ENCODE data around the gene CLTB. TPM values are rescaled to one million over a fixed set of nuclear protein-coding genes. Genes with fewer than 3 reads are reported as not detected.
A peak's percentile ranks its signal among the peaks of the same experiment; 100 is the strongest.

CLTB gene
- total RNA-seq (2021): 31.6 and 34.5 TPM in 2 replicates
- long read RNA-seq, transcript CLTB-202 (5 exons, 1,161 nt): major isoform, 5 of 7 reads
- long read RNA-seq, partial matches to known transcripts: 1 of 7 reads
- long read RNA-seq, other reads (novel, unspliced or antisense): 0 of 7 reads

GRCh38 chr5:176415952-176416924 lies at the start of gene CLTB:
Gene CLTB, minus strand, starts transcription at chr5:176416539. Its CDS starts 176 bp downstream, at chr5:176416363.
- H2AK5ac ChIP-seq (ENCODE audit: insufficient read length, low read length): no peak within 1 kb of the TSS
- H2BK20ac ChIP-seq (ENCODE audit: low read depth, low read length, poor library complexity, severe bottlenecking): no peak within 1 kb of the TSS
- Mint-ChIP-seq H3K9me3 (peaks cover 17 to 28% of the 10 kb centered on the region in 2 experiments), H3K27me3 (ENCODE audit: low read depth) (peaks cover 24% of the 10 kb centered on the region), H3K4me1 (peaks cover 6 to 9% of the 10 kb centered on the region in 2 experiments; a peak in 3 of 4 replicates), H3K27ac (no peak within 1 kb of the TSS), H3K4me3 (peak within 1 kb of the TSS; percentile 69 to 76), H3K36me3 (ENCODE audit: insufficient read depth in 1 of 3, low read depth in 3 of 3) (peaks cover 0 to 15% (median 13%) of the 10 kb centered on the region in 3 experiments; a peak in 6 of 7 replicates)
- H2BK5ac ChIP-seq (ENCODE audit: insufficient read length, low read length): no peak within 1 kb of the TSS
- H2BK120ac ChIP-seq (ENCODE audit: low read depth, low read length, poor library complexity, severe bottlenecking): no peak within 1 kb of the TSS
- no peak within 1 kb of the TSS for H3K23ac ChIP-seq (ENCODE audit: insufficient read length, low read depth, low read length)
- no peaks in the 10 kb centered on the region for H3K9me3 ChIP-seq (ENCODE audit: control insufficient read depth, low read depth, low read length)
- no peak within 1 kb of the TSS for H3K9ac ChIP-seq (ENCODE audit: extremely low read depth, insufficient read length, low read length)
- H3T11ph ChIP-seq (ENCODE audit: low read length): no peak within 1 kb of the TSS
- peak within 1 kb of the TSS; percentile 60 for H3K4me2 ChIP-seq (ENCODE audit: insufficient read depth, insufficient read length, low read length)
- H3K79me1 ChIP-seq (ENCODE audit: insufficient read depth, low read depth, low read length, poor library complexity, severe bottlenecking): no peaks in the 10 kb centered on the region
- H2BK12ac ChIP-seq (ENCODE audit: insufficient read length, low read depth, low read length): no peak within 1 kb of the TSS
- no peak within 1 kb of the TSS for H4K5ac ChIP-seq (ENCODE audit: insufficient read length, low read depth, low read length)
- TF ChIP-seq CTCF (conservative IDR thresholded peaks at IDR 0.05): peak; percentile 70
- no peaks in the 10 kb centered on the region; the same call in 1 of the 2 replicates for H3K27me3 ChIP-seq (ENCODE audit: insufficient read depth, low read length)
- H3K79me2 ChIP-seq (ENCODE audit: insufficient read depth, low read length): no peaks in the 10 kb centered on the region
- DNase-seq: peak; percentile 93
- H2AFZ ChIP-seq (ENCODE audit: low read length): peak within 1 kb of the TSS; percentile 14
- no peak within 1 kb of the TSS for H3K18ac ChIP-seq (ENCODE audit: insufficient read length, low read depth, low read length)
- no CpG with 5 or more reads among the region's 107 CpGs for WGBS (ENCODE audit: extremely low coverage, insufficient read length, low lambda C conversion rate)
- no peak within 1 kb of the TSS for H3K4ac ChIP-seq (ENCODE audit: low read depth, low read length)
- peaks cover 5% of the 10 kb centered on the region for H3K23me2 ChIP-seq (ENCODE audit: insufficient read length, low read depth, low read length, poor library complexity, severe bottlenecking)
- H4K91ac ChIP-seq (ENCODE audit: insufficient read length, low read depth, low read length): no peak within 1 kb of the TSS
- no peak within 1 kb of the TSS for H3K27ac ChIP-seq (ENCODE audit: insufficient read length, low read depth, low read length)
- H2BK15ac ChIP-seq (ENCODE audit: low read depth, low read length): no peak within 1 kb of the TSS
- H4K20me1 ChIP-seq (ENCODE audit: control insufficient read depth, insufficient read depth, insufficient read length): no peaks in the 10 kb centered on the region
- no peaks in the 10 kb centered on the region for H3K4me1 ChIP-seq (ENCODE audit: insufficient read depth, low read length)
- H4K8ac ChIP-seq (replicated peaks; ENCODE audit: insufficient read length, low read depth, low read length): no peak within 1 kb of the TSS
- peak within 1 kb of the TSS; percentile 51 for H3K14ac ChIP-seq (ENCODE audit: insufficient read depth, low read length)
- no peak within 1 kb of the TSS for H3K56ac ChIP-seq (ENCODE audit: insufficient read length, low read depth, low read length)

All from H9 (cell line).